Activated CD4-positive, alpha-beta T cell treated with anti-CD3 and anti-CD28 coated beads, Interleukin-2, amount 10 ng/mL, durations not matched to agents 24 days and 14 days (primary cell): ENCODE measurements around the gene AFG1L. TPM values are rescaled to one million over a fixed set of nuclear protein-coding genes. Genes with fewer than 3 reads are reported as not detected.
"Not testable (repeated sequence)": the region's sequence is repeated elsewhere in the genome, so short reads cannot be mapped to it uniquely, and the experiment has no call there.

Experiments used
- DNase-seq: peaks from one replicate; pipeline ENCODE4 v3.0.0; 2022
- H3K27ac Mint-ChIP-seq: one replicate; pipeline ENCODE4 v1.8.0; 2022; ENCODE audit warnings: mild to moderate bottlenecking, mixed read lengths
- H3K27me3 Mint-ChIP-seq: one replicate; pipeline ENCODE4 v1.8.0; 2022; ENCODE audit warnings: mixed read lengths
- H3K36me3 Mint-ChIP-seq: one replicate; pipeline ENCODE4 v1.8.0; 2022; ENCODE audit warnings: low read depth, mild to moderate bottlenecking, mixed read lengths
- H3K4me1 Mint-ChIP-seq: one replicate; pipeline ENCODE4 v1.8.0; 2021; ENCODE audit warnings: mixed read lengths
- H3K4me3 Mint-ChIP-seq: one replicate; pipeline ENCODE4 v1.8.0; 2022; ENCODE audit warnings: mild to moderate bottlenecking, moderate library complexity, mixed read lengths
- H3K9me3 Mint-ChIP-seq: one replicate; pipeline ENCODE4 v1.8.0; 2021; ENCODE audit warnings: mixed read lengths
- intact Hi-C: fragments of 100-400 bp; cut with micrococcal nuclease; formaldehyde crosslinking; loops from one replicate; pipeline ENCODE4 v1.15.1; 2023
- total RNA-seq: library from RNA; stranded (reverse); gene quantifications from 2 replicates; pipeline ENCODE4 v1.2.3, GENCODE V29; 2022

The AFG1L gene
- total RNA-seq, 1 donor from 2014 or later: 6.3 TPM

- no peak overlapping the region for H3K27ac Mint-ChIP-seq
- H3K4me3 Mint-ChIP-seq: no peak overlapping the region
- intact Hi-C loops: no loop called here
- no peak for DNase-seq
- no peaks in the 10 kb centered on the region for H3K9me3 Mint-ChIP-seq
- peaks cover 10% of the 10 kb centered on the region for H3K4me1 Mint-ChIP-seq
- peaks cover 5% of the 10 kb centered on the region for H3K36me3 Mint-ChIP-seq
- no peaks in the 10 kb centered on the region for H3K27me3 Mint-ChIP-seq
These were observed 7.5 kb downstream of the AFG1L start for GRCh38 chr6:108302386-108302785.

- intact Hi-C loops: no loop called here
- no peak for DNase-seq
- H3K4me1 Mint-ChIP-seq: peaks cover 3% of the 10 kb centered on the region
- H3K27ac Mint-ChIP-seq: no peak overlapping the region
- peaks cover 5% of the 10 kb centered on the region for H3K36me3 Mint-ChIP-seq
- no peak overlapping the region for H3K4me3 Mint-ChIP-seq
- no peaks in the 10 kb centered on the region for H3K27me3 Mint-ChIP-seq
- H3K9me3 Mint-ChIP-seq: no peaks in the 10 kb centered on the region
These were observed 9.8 kb downstream of the AFG1L start for GRCh38 chr6:108304646-108305045.

DNA sequence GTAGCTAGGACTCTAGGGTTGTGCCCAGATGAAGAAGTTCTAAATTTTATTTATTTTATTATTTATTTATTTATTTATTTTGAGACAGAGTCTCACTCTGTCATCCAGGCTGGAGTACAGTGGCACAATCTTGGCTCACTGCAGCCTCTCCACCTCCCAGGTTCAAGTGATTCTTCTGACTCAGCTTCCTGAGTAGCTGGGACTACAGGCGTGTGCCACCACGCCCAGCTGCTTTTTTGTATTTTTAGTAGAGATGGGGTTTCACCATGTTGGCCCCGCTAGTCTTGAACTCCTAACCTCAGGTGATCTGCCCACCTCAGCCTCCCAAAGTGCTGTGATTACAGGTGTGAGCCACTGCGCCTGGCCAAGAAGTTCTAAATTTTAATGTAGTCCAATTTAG, 13.8 kb downstream of the AFG1L start:
- H3K4me1 Mint-ChIP-seq, H3K27me3 Mint-ChIP-seq, DNase-seq, H3K36me3 Mint-ChIP-seq, H3K9me3 Mint-ChIP-seq, H3K4me3 Mint-ChIP-seq, intact Hi-C loops, H3K27ac Mint-ChIP-seq: not testable (repeated sequence)

DNA sequence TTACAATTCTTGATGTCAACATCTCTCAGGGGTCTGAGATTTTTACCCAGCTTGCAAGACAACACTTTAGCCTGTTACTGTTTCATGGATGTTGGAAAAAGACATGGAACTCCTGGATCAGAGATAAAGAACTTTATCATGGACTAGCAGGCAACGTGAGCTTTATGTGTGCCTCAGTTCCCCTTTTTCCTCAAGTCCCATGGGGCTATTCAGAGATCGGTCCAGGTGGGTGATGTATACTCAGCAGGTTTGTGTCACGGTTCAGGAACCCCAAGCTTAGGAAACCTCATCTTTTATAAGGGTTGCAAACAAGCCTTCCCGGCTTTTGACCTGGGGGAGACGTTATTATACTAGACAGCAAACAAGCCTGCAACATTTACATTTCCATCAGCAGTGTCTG, 15.0 kb downstream of the AFG1L start:
- peaks cover 3% of the 10 kb centered on the region for H3K4me1 Mint-ChIP-seq
- intact Hi-C loops: no loop called here
- H3K4me3 Mint-ChIP-seq: no peak overlapping the region
- H3K27me3 Mint-ChIP-seq: no peaks in the 10 kb centered on the region
- H3K27ac Mint-ChIP-seq: no peak overlapping the region
- no peaks in the 10 kb centered on the region for H3K36me3 Mint-ChIP-seq
- H3K9me3 Mint-ChIP-seq: no peaks in the 10 kb centered on the region
- no peak for DNase-seq

DNA sequence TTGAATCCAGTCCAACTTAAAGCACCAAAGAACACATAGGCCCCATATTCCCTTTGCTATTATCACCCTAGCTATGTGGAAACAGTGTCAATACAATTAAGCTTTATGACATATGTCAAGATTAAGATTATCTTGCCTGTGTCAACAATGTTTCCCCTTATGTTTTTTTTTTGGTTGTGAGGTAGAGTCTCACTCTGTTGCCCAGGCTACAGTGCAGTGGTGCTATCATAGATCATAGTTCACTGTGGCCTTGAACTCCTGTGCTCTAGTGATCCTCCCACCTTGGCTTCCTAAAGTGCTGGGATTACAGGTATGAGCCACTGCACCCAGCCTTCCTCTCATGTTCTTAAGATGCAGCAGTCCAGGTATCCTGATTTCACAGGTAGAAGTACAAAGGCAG, 17.8 kb downstream of the AFG1L start:
- Mint-ChIP-seq H3K4me1 (peaks cover 3% of the 10 kb centered on the region), H3K9me3 (no peaks in the 10 kb centered on the region), H3K27me3 (no peaks in the 10 kb centered on the region), H3K36me3 (no peaks in the 10 kb centered on the region), H3K4me3 (no peak overlapping the region), H3K27ac (no peak overlapping the region)
- no peak for DNase-seq
- intact Hi-C loops: no loop called here

DNA sequence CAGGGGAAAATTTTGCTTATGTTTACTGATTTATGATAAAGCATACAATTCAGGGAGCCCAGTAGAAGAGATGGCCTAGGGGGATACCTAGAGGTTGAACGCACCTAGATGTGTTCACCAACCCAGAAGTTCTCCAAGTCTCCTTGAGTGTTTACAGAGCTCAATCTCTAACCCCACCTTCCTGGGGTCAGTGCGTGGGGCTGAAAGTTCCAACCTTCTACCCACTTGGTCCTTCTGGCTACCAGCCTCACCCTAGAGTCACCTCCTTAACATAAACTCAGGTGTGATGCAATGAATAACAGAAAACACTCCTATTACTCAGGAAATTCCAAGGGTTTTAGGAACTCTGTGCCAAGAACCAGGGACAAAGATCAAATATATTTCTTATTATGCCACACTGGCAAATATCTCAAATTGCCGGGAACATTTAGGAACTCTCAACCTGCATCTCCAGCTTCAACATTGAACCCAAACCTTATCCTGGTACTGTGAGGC, 26.4 kb downstream of the AFG1L start:
- no peak for DNase-seq
- intact Hi-C loops: no loop called here
- Mint-ChIP-seq H3K4me3 (no peak overlapping the region), H3K9me3 (no peaks in the 10 kb centered on the region), H3K27ac (no peak overlapping the region), H3K27me3 (no peaks in the 10 kb centered on the region), H3K36me3 (no peaks in the 10 kb centered on the region), H3K4me1 (no peaks in the 10 kb centered on the region)

DNA sequence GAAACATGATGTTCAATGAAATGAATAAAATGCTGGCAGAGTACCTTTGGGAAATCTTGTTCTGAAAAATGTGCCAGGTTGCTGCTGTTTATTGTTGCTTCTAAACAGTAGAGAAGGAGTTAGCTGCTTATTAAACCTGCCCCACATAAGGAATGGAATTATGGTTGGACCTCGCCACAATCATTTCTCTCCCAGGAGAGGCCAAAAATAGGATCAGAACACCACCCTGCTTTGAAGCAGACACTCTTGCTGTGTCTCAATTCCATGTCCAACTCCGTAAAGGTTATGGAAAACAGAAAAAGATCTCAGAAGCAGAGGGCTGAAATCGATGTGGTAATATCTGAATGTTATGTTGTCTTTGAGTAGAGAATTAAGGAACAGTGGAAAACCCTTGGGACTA, 27.9 kb downstream of the AFG1L start:
- Mint-ChIP-seq H3K27me3 (no peaks in the 10 kb centered on the region), H3K36me3 (peaks cover 2% of the 10 kb centered on the region), H3K4me1 (no peaks in the 10 kb centered on the region), H3K4me3 (no peak overlapping the region), H3K27ac (no peak overlapping the region), H3K9me3 (no peaks in the 10 kb centered on the region)
- intact Hi-C loops: no loop called here
- no peak for DNase-seq

DNA sequence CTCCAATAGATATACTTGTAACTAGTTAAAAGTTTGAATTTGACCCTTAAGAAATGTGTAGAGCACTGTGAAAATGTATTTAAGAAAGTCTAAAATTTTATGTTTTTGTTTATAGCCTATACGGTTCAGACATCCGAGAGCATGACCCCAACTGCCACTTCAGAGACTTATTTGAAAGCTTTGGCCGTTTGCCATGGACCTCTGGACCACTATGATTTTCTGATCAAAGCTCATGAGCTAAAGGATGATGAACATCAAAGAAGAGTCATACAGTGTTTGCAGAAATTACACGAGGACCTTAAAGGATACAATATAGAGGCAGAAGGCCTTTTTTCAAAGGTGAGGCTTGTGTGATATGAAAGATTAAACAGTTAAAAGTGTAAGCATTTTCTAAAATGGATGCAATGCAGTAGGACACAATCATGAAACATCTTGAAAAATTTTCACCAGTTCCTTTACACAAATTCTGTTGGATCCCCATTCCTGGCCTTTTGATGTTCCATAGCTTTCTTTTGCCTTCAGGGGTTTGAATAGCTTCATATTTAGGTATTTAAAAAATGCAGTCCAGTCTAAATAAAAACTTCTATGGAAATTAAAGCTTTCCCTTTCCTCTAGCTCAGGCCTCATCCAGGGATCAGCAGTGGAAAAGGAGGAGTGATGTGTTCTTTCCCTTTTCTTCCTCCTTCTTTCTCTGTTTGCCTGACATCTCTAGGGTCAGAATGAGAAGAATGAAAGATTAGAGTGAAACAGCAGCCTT, 29.0 kb downstream of the AFG1L start:
- no peaks in the 10 kb centered on the region for H3K4me1 Mint-ChIP-seq
- H3K36me3 Mint-ChIP-seq: peaks cover 3% of the 10 kb centered on the region
- DNase-seq: no peak
- no peak overlapping the region for H3K27ac Mint-ChIP-seq
- no peaks in the 10 kb centered on the region for H3K27me3 Mint-ChIP-seq
- intact Hi-C loops: no loop called here
- H3K4me3 Mint-ChIP-seq: no peak overlapping the region
- H3K9me3 Mint-ChIP-seq: no peaks in the 10 kb centered on the region

DNA sequence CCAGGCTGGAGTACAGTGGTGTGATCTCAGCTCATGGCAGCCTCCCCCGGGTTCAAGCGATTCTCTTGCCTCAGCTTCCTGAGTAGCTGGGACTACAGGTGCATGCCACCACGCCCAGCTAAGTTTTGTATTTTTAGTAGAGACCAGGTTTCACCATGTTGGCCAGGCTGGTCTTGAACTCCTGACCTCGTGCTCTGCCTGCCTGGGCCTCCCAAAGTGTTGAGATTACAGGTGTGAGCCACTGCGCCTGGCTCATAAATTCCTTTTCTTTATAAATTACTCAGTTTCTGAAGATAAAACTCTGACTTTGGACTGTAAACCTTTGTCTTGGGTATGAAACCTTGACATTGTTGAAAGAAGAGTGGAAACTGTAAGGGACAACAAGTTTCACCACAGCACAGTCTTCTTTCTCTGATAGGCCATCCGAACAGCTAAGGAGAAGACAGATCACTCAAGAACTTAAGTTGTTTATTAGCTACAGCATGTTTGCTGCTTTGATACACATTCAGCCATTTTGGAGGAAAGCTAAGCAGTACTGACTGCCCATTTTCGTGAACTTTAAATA, 35.4 kb downstream of the AFG1L start:
- H3K27me3 Mint-ChIP-seq, H3K36me3 Mint-ChIP-seq, DNase-seq, H3K27ac Mint-ChIP-seq, intact Hi-C loops, H3K9me3 Mint-ChIP-seq, H3K4me1 Mint-ChIP-seq, H3K4me3 Mint-ChIP-seq: not testable (repeated sequence)

DNA sequence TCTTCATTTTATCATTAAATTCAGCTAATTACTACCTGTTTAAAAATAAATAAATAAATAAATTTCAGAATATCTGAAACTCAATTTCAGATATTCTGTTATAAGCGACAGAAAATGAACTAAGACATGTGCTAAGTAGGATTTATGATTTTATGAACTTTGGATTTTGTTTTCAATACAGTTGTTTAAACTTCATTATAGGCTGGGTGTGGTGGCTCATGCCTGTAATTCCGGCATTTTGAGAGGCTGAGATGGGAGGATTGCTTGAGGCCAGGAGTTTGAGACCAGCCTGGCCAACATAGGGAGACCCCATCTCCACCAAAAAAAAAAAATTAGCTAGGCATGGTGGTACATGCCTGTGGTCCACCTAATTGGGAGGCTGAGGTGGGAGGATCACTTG, 36.0 kb downstream of the AFG1L start:
- DNase-seq: no peak
- Mint-ChIP-seq H3K4me1 (no peaks in the 10 kb centered on the region), H3K27ac (no peak overlapping the region), H3K4me3 (no peak overlapping the region), H3K36me3 (peaks cover 3% of the 10 kb centered on the region), H3K9me3 (no peaks in the 10 kb centered on the region), H3K27me3 (no peaks in the 10 kb centered on the region)
- intact Hi-C loops: no loop called here

DNA sequence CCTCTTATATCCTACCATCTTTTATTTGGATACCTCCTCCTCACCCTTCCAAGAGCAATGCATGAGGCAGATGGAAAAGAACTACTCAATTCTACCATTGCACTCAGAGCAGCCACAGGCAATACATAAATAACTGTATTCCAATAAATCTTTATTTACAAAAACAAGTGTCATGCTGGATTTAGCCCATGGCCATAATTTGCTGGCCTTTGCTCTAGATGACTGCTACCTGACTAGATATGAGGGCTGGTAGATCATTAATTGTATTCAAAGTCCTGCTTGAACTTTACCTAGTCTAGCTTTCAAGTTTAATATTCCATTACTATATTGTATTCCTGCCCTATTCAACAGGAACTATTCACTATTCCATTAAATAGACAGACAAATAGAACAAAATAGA, 37.1 kb downstream of the AFG1L start:
- no peak overlapping the region for H3K27ac Mint-ChIP-seq
- no peak for DNase-seq
- intact Hi-C loops: no loop called here
- no peak overlapping the region for H3K4me3 Mint-ChIP-seq
- no peaks in the 10 kb centered on the region for H3K4me1 Mint-ChIP-seq
- peaks cover 3% of the 10 kb centered on the region for H3K36me3 Mint-ChIP-seq
- H3K27me3 Mint-ChIP-seq: no peaks in the 10 kb centered on the region
- no peaks in the 10 kb centered on the region for H3K9me3 Mint-ChIP-seq

DNA sequence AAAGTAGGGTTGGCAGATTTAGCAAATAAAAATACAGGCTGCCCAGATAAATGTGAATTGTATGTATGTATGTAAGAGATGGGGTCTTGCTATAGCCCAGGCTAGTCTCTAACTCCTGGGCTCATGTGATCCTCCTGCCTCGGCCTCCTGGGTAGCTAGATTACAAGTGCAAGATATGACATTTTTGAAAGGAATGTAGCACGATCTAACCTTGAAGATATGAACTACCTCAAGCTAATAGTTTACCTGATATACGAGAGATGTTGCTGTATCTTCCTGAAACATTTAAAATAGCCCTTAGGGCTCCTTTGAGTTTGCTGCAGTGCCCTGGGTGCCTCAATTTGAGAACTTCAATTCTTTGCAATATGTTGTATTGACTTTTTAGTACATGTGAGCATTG, 42.1 kb downstream of the AFG1L start:
- no peak for DNase-seq
- Mint-ChIP-seq H3K4me3 (no peak overlapping the region), H3K36me3 (no peaks in the 10 kb centered on the region), H3K9me3 (no peaks in the 10 kb centered on the region), H3K4me1 (no peaks in the 10 kb centered on the region), H3K27me3 (no peaks in the 10 kb centered on the region), H3K27ac (no peak overlapping the region)
- intact Hi-C loops: no loop called here

- no peak for DNase-seq
- Mint-ChIP-seq H3K27ac (no peak overlapping the region), H3K27me3 (no peaks in the 10 kb centered on the region), H3K9me3 (no peaks in the 10 kb centered on the region), H3K4me1 (no peaks in the 10 kb centered on the region), H3K36me3 (no peaks in the 10 kb centered on the region), H3K4me3 (no peak overlapping the region)
- intact Hi-C loops: no loop called here
These were observed 42.9 kb downstream of the AFG1L start for GRCh38 chr6:108337721-108338120.

DNA sequence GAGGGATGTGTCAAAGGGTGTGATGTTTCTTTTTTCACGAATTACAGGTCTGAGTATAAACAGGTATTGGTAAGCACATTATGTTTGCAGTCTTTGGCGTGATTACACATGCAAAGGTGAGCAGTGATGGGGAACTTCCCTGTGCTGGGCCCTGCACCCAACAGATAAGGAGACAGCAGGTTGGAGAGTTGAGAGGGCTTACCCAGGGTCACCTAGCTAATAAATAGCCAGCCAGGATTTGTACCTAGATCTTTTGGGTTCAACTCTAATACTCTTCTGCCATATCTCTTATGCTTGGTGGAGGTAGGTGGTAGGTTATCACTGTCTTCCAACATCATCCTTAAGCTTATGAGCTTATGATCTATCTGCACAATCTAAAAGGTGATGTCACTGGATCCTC, 46.5 kb downstream of the AFG1L start:
- Mint-ChIP-seq H3K4me1 (peaks cover 2% of the 10 kb centered on the region), H3K4me3 (no peak overlapping the region), H3K27ac (no peak overlapping the region), H3K9me3 (no peaks in the 10 kb centered on the region), H3K36me3 (no peaks in the 10 kb centered on the region), H3K27me3 (no peaks in the 10 kb centered on the region)
- DNase-seq: no peak
- intact Hi-C loops: no loop called here

DNA sequence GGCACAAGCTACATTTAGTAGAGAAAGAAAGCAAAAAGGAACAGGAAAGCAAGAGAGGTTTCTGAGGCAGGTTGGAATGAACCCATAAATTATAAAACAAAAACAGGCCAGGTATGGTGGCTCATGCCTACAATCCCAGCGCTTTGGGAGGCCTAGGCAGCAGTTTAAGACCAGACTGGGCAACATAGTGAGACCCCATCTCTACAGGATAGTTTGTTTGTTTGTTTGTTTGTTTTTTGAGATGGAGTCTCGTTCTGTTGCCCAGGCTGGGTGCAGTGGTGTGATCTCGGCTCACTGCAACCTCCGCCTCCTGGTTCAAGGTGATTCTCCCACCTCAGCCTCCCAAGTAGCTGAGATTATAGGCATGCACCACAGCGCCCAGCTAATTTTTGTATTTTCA, 49.0 kb downstream of the AFG1L start:
- intact Hi-C loops: no loop called here
- H3K27ac Mint-ChIP-seq: no peak overlapping the region
- DNase-seq: no peak
- peaks cover 5% of the 10 kb centered on the region for H3K36me3 Mint-ChIP-seq
- H3K4me3 Mint-ChIP-seq: no peak overlapping the region
- peaks cover 9% of the 10 kb centered on the region for H3K9me3 Mint-ChIP-seq
- peaks cover 14% of the 10 kb centered on the region for H3K4me1 Mint-ChIP-seq
- no peaks in the 10 kb centered on the region for H3K27me3 Mint-ChIP-seq
